Measurements from ENCODE around the gene ZDHHC1.

GRCh38 chr16:67405336-67405735 lies 10.9 kb downstream of the ZDHHC1 start:
- no peak for TF ChIP-seq CTCF (IDR thresholded peaks at IDR 0.05)
- no peak for TF ChIP-seq POLR2A (IDR thresholded peaks at IDR 0.05)

All from Peyer's patch (tissue), 4 donors.